ENCODE data around the gene DNAJA3.

DNA sequence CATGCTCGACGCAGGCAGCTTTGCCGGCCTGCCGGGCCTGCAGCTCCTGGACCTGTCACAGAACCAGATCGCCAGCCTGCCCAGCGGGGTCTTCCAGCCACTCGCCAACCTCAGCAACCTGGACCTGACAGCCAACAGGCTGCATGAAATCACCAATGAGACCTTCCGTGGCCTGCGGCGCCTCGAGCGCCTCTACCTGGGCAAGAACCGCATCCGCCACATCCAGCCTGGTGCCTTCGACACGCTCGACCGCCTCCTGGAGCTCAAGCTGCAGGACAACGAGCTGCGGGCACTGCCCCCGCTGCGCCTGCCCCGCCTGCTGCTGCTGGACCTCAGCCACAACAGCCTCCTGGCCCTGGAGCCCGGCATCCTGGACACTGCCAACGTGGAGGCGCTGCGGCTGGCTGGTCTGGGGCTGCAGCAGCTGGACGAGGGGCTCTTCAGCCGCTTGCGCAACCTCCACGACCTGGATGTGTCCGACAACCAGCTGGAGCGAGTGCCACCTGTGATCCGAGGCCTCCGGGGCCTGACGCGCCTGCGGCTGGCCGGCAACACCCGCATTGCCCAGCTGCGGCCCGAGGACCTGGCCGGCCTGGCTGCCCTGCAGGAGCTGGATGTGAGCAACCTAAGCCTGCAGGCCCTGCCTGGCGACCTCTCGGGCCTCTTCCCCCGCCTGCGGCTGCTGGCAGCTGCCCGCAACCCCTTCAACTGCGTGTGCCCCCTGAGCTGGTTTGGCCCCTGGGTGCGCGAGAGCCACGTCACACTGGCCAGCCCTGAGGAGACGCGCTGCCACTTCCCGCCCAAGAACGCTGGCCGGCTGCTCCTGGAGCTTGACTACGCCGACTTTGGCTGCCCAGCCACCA, 44.4 kb upstream of the DNAJA3 start:
- TF ChIP-seq, protein P1, sequence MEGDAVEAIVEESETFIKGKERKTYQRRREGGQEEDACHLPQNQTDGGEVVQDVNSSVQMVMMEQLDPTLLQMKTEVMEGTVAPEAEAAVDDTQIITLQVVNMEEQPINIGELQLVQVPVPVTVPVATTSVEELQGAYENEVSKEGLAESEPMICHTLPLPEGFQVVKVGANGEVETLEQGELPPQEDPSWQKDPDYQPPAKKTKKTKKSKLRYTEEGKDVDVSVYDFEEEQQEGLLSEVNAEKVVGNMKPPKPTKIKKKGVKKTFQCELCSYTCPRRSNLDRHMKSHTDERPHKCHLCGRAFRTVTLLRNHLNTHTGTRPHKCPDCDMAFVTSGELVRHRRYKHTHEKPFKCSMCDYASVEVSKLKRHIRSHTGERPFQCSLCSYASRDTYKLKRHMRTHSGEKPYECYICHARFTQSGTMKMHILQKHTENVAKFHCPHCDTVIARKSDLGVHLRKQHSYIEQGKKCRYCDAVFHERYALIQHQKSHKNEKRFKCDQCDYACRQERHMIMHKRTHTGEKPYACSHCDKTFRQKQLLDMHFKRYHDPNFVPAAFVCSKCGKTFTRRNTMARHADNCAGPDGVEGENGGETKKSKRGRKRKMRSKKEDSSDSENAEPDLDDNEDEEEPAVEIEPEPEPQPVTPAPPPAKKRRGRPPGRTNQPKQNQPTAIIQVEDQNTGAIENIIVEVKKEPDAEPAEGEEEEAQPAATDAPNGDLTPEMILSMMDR (IDR thresholded peaks at IDR 0.05; ENCODE audit: low read length): no peak
- TF ChIP-seq EZH2phosphoT487 (IDR thresholded peaks at IDR 0.05; ENCODE audit: low read length): no peak
- no peak for TF ChIP-seq EZH2 (optimal IDR thresholded peaks at IDR 0.05; ENCODE audit: low read depth, low read length)

Measured in MM.1S (cell line).